Endothelial cell of umbilical vein (primary cell): ENCODE results near the gene PLCD3. TPM values are rescaled to one million over a fixed set of nuclear protein-coding genes. Genes with fewer than 3 reads are reported as not detected.

Experiments used
- BruUV-seq: library from RNA; stranded (reverse); fragments of 400-500 nt; replicated peaks from 2 replicates; lab custom pipeline; 2021; lab: Mats Ljungman, UMichigan
- CTCF ChIA-PET: fragments of 300-600, 350-600 bp; sonication (Branson Sonifier 250); formaldehyde crosslinking; loops from one replicate; lab custom pipeline; 2021; ENCODE audit warnings: antibody characterized with exemption, inconsistent platforms; lab: Charles Lee
- POLR2A ChIA-PET: fragments of 300-600, 350-600 bp; sonication (Branson Sonifier 250); formaldehyde crosslinking; loops from one replicate; lab custom pipeline; 2021; ENCODE audit warnings: antibody characterized with exemption, inconsistent platforms; lab: Charles Lee
- DNase-seq: peaks from one replicate; pipeline ENCODE4 v3.0.0-alpha.2; 2011; ENCODE audit warnings: low read depth, low spot score
- FAIRE-seq: peaks from 2 replicates; lab custom pipeline; 2011; peaks lifted over from hg19 to GRCh38; lab: Jason Lieb, UNC
- H2AFZ ChIP-seq: 2 replicates; pipeline ENCODE4 v1.6.0; 2012; ENCODE audit warnings: low read depth, low read length, control low read depth, inconsistent platforms
- H3K27ac ChIP-seq: 2 replicates; pipeline ENCODE4 v1.5.1; 2011; ENCODE audit warnings: low read depth, mild to moderate bottlenecking, control low read depth, low read length, moderate library complexity; ENCODE audit not compliant: insufficient read depth
- H3K27me3 ChIP-seq, 2 experiments: 2 replicates each; pipeline versions ENCODE4 v1.6.0 to v1.6.1; 2011; ENCODE audit warnings: low read length in 2 of 2, mixed read lengths in 1 of 2; ENCODE audit not compliant: control insufficient read depth in 2 of 2, insufficient read depth in 2 of 2
- H3K36me3 ChIP-seq, 2 experiments: 2 replicates in 1 of 2; 3 replicates in 1 of 2; pipeline ENCODE4 v1.5.1; 2011; ENCODE audit warnings: low read length in 2 of 2, mild to moderate bottlenecking in 1 of 2, moderate library complexity in 1 of 2; ENCODE audit not compliant: control insufficient read depth in 2 of 2, insufficient read depth in 2 of 2; ENCODE audit errors: extremely low read depth in 1 of 2
- H3K4me1 ChIP-seq: 3 replicates; pipeline ENCODE4 v1.5.1; 2011; ENCODE audit warnings: mild to moderate bottlenecking, low read length; ENCODE audit not compliant: control insufficient read depth, insufficient read depth; ENCODE audit errors: extremely low read depth
- H3K4me2 ChIP-seq: 2 replicates; pipeline ENCODE4 v1.6.1; 2011; ENCODE audit warnings: low read length, control low read depth, mixed read lengths; ENCODE audit not compliant: insufficient read depth
- H3K4me3 ChIP-seq, 3 experiments: fragments of 200-600 bp in 1 of 3; sonication (generic), shearing (Covaris generic) in 1 of 3; replicated peaks in 1 of 3; 2 replicates each; pipeline ENCODE4 v1.5.1; 2011 to 2016; ENCODE audit warnings: control low read depth in 3 of 3, low read length in 3 of 3, mild to moderate bottlenecking in 2 of 3, inconsistent platforms in 1 of 3, low read depth in 1 of 3, moderate library complexity in 1 of 3; ENCODE audit not compliant: insufficient read depth in 1 of 3
- H3K79me2 ChIP-seq: 2 replicates; pipeline ENCODE4 v1.6.0; 2012; ENCODE audit warnings: low read length, inconsistent platforms; ENCODE audit not compliant: control insufficient read depth, insufficient read depth
- H3K9ac ChIP-seq: replicated peaks from 2 replicates; pipeline ENCODE3; 2011; ENCODE audit warnings: low read length, control low read depth; ENCODE audit not compliant: insufficient read depth; ENCODE audit errors: extremely low read depth
- H3K9me1 ChIP-seq: replicated peaks from 3 replicates; pipeline ENCODE4 v1.6.0; 2011; ENCODE audit warnings: mild to moderate bottlenecking, low read length; ENCODE audit not compliant: control insufficient read depth, insufficient read depth; ENCODE audit errors: extremely low read depth
- H3K9me3 ChIP-seq: replicated peaks from 2 replicates; pipeline ENCODE4 v1.5.1; 2012; ENCODE audit warnings: low read length, inconsistent platforms; ENCODE audit not compliant: control insufficient read depth, insufficient read depth
- H4K20me1 ChIP-seq: replicated peaks from 2 replicates; pipeline ENCODE3; 2011; ENCODE audit warnings: mild to moderate bottlenecking, low read length; ENCODE audit not compliant: control insufficient read depth, insufficient read depth; ENCODE audit errors: extremely low read depth
- CTCF ChIP-seq, 2 donors: IDR thresholded peaks; 1 replicate in 1 of 2; 2 replicates in 1 of 2; pipeline ENCODE4 v1.5.1; 2011; ENCODE audit warnings: low read length in 2 of 2, mild to moderate bottlenecking in 2 of 2, moderate library complexity in 2 of 2, control low read depth in 1 of 2, inconsistent platforms in 1 of 2, low read depth in 1 of 2; ENCODE audit not compliant: insufficient read depth in 1 of 2; ENCODE audit errors: extremely low read depth in 1 of 2
- EZH2 ChIP-seq: IDR thresholded peaks from 2 replicates; pipeline ENCODE4 v1.6.1; 2012; ENCODE audit warnings: borderline replicate concordance, low read depth, mild to moderate bottlenecking, moderate library complexity, low read length, inconsistent platforms; ENCODE audit not compliant: severe bottlenecking
- JUN ChIP-seq: IDR thresholded peaks from 2 replicates; pipeline ENCODE4 v1.6.1; 2011; ENCODE audit warnings: borderline replicate concordance, low read depth; ENCODE audit not compliant: insufficient read length, insufficient read depth
- MYC ChIP-seq: IDR thresholded peaks from one replicate; pipeline ENCODE4 v1.6.1; 2011; ENCODE audit warnings: mild to moderate bottlenecking, low read depth, low read length
- POLR2A ChIP-seq: IDR thresholded peaks from 2 replicates; pipeline ENCODE4 v1.6.1; 2012; ENCODE audit warnings: low read depth, mild to moderate bottlenecking, control low read depth, low read length
- POLR2AphosphoS5 ChIP-seq: IDR thresholded peaks from 2 replicates; pipeline ENCODE4 v1.6.1; 2012; ENCODE audit warnings: low read depth, mild to moderate bottlenecking, control low read depth, low read length, moderate library complexity; ENCODE audit not compliant: insufficient read depth
- dilution Hi-C: fragments of 300-500 bp; cut with MboI; formaldehyde crosslinking; loops from one replicate; pipeline ENCODE4 v1.15.0; 2019; ENCODE audit warnings: low sequenced_read_pairs; ENCODE audit not compliant: extremely low pct_ligation_motif_present
- intact Hi-C: fragments of 100-400 bp; cut with micrococcal nuclease; formaldehyde crosslinking; loops from one replicate; pipeline ENCODE4 v1.10.0; 2022
- polyA plus RNA-seq, 4 experiments: library from polyadenylated mRNA; depleted of rRNA in 3 of 4; stranded (reverse) in 3 of 4; unstranded in 1 of 4; fragments of >200 nt; gene quantifications; 2 replicates each; pipeline versions ENCODE4 v1.2.1 to v1.2.3, GENCODE V29; 2011 to 2012; ENCODE audit warnings: missing spikeins in 1 of 4
- total RNA-seq: library from RNA; stranded (reverse); gene quantifications from 2 replicates; pipeline ENCODE4 v1.2.3, GENCODE V29; 2021

The PLCD3 gene
- total and polyA plus RNA-seq, 2 donors (not counting 3 experiments of a cell fraction or from before 2014, with no cell fraction given), result 30.4 to 43.1 TPM

- Histone ChIP-seq H3K27me3 (no peaks in the 10 kb centered on the region), H3K9me1 (no peaks in the 10 kb centered on the region), H3K79me2 (peaks cover 2% of the 10 kb centered on the region), H3K4me3 (peak overlapping the region; percentile 47 to 70 (median 50)), H2AFZ (peak overlapping the region; percentile 94), H3K36me3 (no peaks in the 10 kb centered on the region), H3K9ac (peak overlapping the region; percentile 70), H3K4me2 (peak overlapping the region; percentile 64), H3K27ac (peak overlapping the region; percentile 65), H3K9me3 (no peaks in the 10 kb centered on the region), H4K20me1 (no peaks in the 10 kb centered on the region), H3K4me1 (peaks cover 24% of the 10 kb centered on the region)
- dilution Hi-C loops (no loop called here), intact Hi-C loops (loop anchor here (1.0 to 2.0 kb wide), 10 partner anchors 9 to 359 kb away; partner anchors contain the start of genes DCAKD and NMT1)
- no TSS peak for BruUV-seq
- CTCF ChIA-PET, result interaction anchor here (0.7 to 7.2 kb wide), 15 partner anchors 9 to 355 kb away, joined by 3 to 476 read pairs (median 5); partner anchors contain the start of gene C1QL1
- peak; percentile 90 to 93 for TF ChIP-seq CTCF (IDR thresholded peaks at IDR 0.05; ENCODE audit: extremely low read depth in 1 of 2, insufficient read depth in 1 of 2, low read depth in 1 of 2, low read length in 2 of 2)
- peak; percentile 57 for TF ChIP-seq POLR2AphosphoS5
- TF ChIP-seq POLR2A, result peak; percentile 78
- no peak for TF ChIP-seq MYC
- TF ChIP-seq JUN, result peak; percentile 13
- TF ChIP-seq EZH2, result no peak
- DNase-seq (peak; percentile 83), FAIRE-seq (peak; percentile 89)
- POLR2A ChIA-PET, result no interaction called here
Observed at GRCh38 chr17:45132572-45133463, 503 bp upstream of the PLCD3 start.
